GM21447 (cell line): ENCODE results near the gene DCPS.

Experiments
- ATAC-seq: cut with Tn5 transposase; IDR thresholded peaks from one replicate; pipeline ENCODE4 v1.9.1; 2021; ENCODE audit not compliant: unreplicated experiment

The DCPS gene

GRCh38 chr11:126327281-126328000 lies 23.6 kb downstream of the DCPS start:
- no peak for ATAC-seq

GRCh38 chr11:126328001-126328390 lies 24.1 kb downstream of the DCPS start:
- no peak for ATAC-seq

GRCh38 chr11:126328444-126328843 lies 24.6 kb downstream of the DCPS start:
- ATAC-seq = no peak

DNA sequence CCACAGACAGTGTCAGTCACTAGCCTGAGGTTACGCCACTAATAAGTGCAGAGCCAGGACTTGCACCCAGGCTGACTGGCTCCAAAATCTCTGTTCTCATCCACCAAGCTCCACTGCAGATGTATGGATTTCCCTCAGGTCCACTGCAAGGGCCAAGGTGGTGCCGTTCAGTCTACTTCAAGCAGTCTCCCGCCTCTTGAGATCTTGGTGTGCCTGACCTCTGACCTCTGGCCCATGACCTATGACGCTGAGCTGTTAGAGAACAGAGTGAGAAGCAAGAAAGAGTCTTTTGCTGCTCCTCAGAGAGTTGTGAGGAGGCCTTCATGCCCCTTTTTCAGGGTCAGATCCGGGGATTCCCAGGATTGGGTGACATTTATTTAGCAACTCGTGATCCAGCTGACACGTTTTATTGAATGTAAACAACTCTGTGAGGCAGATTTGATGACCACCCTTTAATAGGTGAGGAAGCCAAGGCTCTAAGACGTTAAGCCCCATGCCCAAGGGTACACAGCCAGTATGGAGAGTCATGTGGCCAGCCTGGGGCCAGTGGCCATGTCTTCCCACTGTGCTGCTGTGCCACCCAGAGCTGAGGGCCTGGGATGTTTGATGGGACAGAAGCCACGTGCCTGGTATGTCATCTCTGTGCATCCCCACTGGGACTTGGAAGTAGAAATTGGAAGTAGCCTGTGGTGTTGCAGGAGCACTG lies 25.2 kb downstream of the DCPS start:
- no peak for ATAC-seq

- ATAC-seq = no peak
These were observed 25.9 kb downstream of the DCPS start for GRCh38 chr11:126329644-126330211.

DNA sequence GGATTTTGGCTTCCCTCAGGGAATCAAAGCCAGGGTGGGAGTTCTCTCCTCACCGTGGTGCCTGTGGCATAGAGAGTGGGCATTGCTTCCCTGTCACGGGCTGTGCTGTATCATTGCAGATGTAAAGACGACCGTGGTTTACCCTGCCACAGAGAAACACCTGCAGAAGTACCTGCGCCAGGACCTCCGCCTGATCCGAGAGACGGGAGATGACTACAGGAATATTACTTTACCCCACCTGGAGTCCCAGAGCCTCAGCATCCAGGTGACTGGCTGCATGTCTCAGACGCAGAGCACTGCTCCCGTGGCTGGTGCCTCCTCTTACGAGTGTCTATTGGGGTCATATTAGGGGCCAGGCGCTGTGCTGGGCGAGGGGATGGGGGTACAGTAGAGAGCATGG lies 27.4 kb downstream of the DCPS start:
- ATAC-seq = no peak

- ATAC-seq = no peak
These were observed 28.4 kb downstream of the DCPS start for GRCh38 chr11:126332221-126332711.

- no peak for ATAC-seq
These were observed 29.3 kb downstream of the DCPS start for GRCh38 chr11:126333142-126333541.

DNA sequence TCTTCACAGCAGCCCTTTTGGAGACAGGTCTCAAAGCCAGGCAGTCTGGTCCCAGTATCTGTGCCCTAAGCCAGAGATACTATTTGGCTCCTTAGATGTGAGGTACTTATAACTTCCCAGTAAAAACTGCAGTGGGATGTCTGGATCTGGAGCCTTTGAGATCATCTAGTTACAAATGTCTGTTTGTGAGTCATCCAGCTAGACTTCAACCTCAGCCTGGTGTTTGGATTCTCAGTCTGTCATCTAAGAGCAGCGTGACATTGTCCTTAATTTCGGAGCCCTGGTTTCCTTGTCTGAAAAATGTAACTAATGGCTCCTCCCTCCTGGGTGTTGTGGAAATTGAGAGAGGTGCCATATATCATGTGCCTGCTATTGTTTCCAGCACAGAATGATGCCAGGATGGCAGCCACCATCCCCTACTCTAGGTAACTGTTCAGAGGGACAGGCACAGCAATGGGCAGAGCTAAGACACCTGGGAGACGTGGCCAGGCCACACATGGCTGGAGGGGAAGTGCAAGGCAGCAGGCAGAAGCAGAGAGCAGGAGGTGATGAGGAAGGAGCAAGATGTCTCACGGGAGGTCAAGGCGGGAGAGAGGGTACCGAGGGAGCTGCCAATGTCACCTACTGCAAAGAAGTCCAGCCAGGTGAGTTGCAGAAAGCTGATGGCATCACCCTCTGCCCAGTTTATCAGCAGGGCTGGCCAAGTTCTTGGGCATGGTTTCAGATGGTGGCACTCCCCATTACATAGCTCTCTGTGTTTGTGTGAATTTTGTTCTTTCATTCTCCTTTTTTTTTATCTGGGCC lies 31.0 kb downstream of the DCPS start:
- no peak for ATAC-seq

DNA sequence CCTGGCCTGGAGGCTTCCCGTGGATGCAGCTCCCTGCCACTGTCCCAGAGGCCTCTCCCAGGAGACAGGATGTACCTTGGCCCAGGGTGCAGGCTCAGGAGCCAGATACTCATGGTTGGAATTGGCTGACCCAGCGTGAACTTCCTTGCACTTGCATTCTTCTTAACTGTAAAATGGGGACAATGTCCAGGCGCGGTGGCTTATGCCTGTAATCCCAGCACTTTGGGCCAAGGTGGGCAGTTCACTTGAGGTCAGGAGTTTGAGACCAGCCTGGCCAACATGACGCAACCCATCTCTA lies 31.6 kb downstream of the DCPS start:
- no peak for ATAC-seq

- no peak for ATAC-seq
These were observed 32.3 kb downstream of the DCPS start for GRCh38 chr11:126336138-126336541.

GRCh38 chr11:126336671-126337101 lies 32.8 kb downstream of the DCPS start:
- no peak for ATAC-seq

DNA sequence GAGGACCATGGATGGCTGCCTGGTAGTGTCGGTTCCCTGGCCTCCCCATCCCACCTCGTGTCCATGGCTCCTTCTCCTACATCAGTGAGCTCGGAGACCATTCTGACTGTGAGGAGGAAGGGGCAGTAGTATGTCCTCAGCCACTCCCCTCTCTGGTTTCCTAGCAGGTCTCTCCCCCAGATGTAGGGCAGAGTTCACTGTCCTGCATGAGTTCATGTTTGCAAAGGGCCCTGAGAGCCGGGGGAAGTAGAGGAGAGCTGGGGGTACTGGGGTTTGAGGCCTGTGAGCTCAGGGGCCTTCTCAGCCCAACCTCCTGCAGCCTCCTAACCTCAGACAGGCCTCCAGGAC lies 33.2 kb downstream of the DCPS start:
- no peak for ATAC-seq

- ATAC-seq = no peak
These were observed 33.8 kb downstream of the DCPS start for GRCh38 chr11:126337474-126338241.

- no peak for ATAC-seq
These were observed 34.6 kb downstream of the DCPS start for GRCh38 chr11:126338346-126339055.

- no peak for ATAC-seq
These were observed 35.4 kb downstream of the DCPS start for GRCh38 chr11:126339073-126339862.

GRCh38 chr11:126339863-126340434 lies 36.1 kb downstream of the DCPS start:
- ATAC-seq = no peak

DNA sequence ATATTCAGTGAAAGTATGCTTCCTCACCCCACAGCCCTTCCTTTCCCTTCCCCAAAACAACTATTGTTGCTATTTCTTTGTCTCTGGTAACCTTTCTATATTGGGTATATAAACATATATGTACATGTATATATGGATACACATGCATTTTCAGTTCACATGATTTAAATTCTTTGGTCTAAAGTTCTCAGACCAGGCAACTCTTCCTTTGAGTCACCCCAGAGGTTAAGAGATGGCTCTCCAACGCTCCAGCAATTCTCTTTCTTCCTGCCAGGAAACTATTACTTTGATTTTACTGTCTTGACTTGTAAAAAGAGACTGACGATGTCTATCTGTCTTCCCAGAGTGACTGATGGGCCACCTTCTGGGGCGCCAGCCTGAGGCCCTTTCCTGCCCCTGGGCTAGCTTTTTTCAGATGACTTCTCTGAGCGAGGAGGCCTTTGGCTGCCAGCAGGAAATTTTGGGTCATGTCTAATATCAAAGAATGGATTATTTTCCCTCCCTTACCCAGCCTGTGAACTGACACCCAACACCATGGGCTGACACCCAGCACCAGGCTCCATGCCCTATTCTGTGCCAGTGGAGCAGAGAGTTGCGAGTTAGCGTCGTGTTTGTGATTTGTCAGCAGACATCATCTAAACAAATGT lies 37.2 kb downstream of the DCPS start:
- no peak for ATAC-seq

DNA sequence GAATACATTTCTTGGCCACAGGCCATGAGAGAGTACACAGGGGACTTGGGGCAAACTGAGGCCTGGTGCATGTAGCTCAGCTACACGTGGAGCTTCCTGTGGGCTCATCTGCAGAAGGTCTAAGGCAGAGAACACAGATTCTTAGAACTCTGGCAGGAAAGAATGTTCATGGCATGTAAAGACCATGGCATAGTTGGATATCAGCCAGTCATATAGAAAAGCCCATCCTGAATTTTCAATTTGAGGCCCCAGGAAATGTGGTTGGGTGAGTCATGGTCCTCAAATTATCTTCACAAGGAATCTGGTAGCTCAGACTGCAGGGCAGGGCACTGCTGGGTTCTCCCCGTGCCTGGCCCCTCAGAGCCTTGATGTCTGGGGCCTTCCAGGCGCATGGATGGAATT lies 37.9 kb downstream of the DCPS start:
- ATAC-seq = no peak
